Measurements from ENCODE around the gene FAM3D. TPM values are rescaled to one million over a fixed set of nuclear protein-coding genes. Genes with fewer than 3 reads are reported as not detected.

Gene FAM3D
- total and polyA plus RNA-seq, 10 of the 15 experiments (the other 5 are each of a cell fraction or from before 2014, with no cell fraction given): 0.04 to 0.07 TPM; not detected in 8

- ChIA-PET RAD21 (ENCODE audit: unreplicated experiment) (no interaction called here), SMC1A (ENCODE audit: uncharacterized antibody, unreplicated experiment) (interaction anchor here (1.0 to 1.1 kb wide), 2 partner anchors 21 to 38 kb away, joined by 3 read pairs; no protein-coding TSS in a partner anchor), POLR2A (no interaction called here), CTCF (interaction anchor here (1.4 to 2.3 kb wide), 2 partner anchors 22 to 40 kb away, joined by 3 to 7 read pairs; no protein-coding TSS in a partner anchor)
- no TSS peak for BruUV-seq (replicated peaks)
- H3K36me3 ChIP-seq (ENCODE audit: control insufficient read depth in 2 of 2, insufficient read depth in 2 of 2, low read length in 1 of 2): no peaks in the 10 kb centered on the region
- DNase-seq (ENCODE audit: low read depth, low spot score) (no peak), FAIRE-seq (no peak), ATAC-seq (no peak)
- H3K27me3 ChIP-seq (replicated peaks in 1 of 2; ENCODE audit: control insufficient read depth in 2 of 2, insufficient read depth in 2 of 2, low read length in 1 of 2): no peaks in the 10 kb centered on the region; a peak in 1 of 4 replicates
- no peak overlapping the region for H3K9ac ChIP-seq (ENCODE audit: control insufficient read depth, insufficient read depth, low read length)
- intact Hi-C loops (cut with micrococcal nuclease; ENCODE audit: unreplicated experiment) (no loop called here), in situ Hi-C loops (cut with MboI) (no loop called here)
- no peak overlapping the region for H3K27ac ChIP-seq (ENCODE audit: control insufficient read depth, insufficient read depth)
- TF ChIP-seq SUPT20H (IDR thresholded peaks at IDR 0.05; ENCODE audit: borderline replicate concordance, control insufficient read depth, low read depth, low read length): no peak
- no peak overlapping the region for H3K4me2 ChIP-seq (ENCODE audit: control insufficient read depth, insufficient read depth)
- no peaks in the 10 kb centered on the region for H4K20me1 ChIP-seq (ENCODE audit: control insufficient read depth, insufficient read depth)
- H3K4me3 ChIP-seq: no peak overlapping the region
- H3K4me1 ChIP-seq (ENCODE audit: control insufficient read depth, insufficient read depth, low read length): peaks cover 5% of the 10 kb centered on the region; the same call in 1 of the 2 replicates
- no peaks in the 10 kb centered on the region for H3K79me2 ChIP-seq (ENCODE audit: control insufficient read depth, insufficient read depth, low read length)
- no peaks in the 10 kb centered on the region; the same call in 2 of the 3 replicates for H3K9me3 ChIP-seq (replicated peaks; ENCODE audit: control insufficient read depth, insufficient read depth, low read length)
- WGBS (ENCODE audit: insufficient coverage, insufficient replicate concordance, low lambda C conversion rate, missing lambda C conversion rate): 42% methylated on average over 5 of the region's 5 CpGs
- H2AFZ ChIP-seq (ENCODE audit: control insufficient read depth, low read depth, low read length): no peak overlapping the region
Observed at GRCh38 chr3:58608648-58609047, 57.9 kb downstream of the FAM3D start.

- ChIA-PET SMC1A (ENCODE audit: uncharacterized antibody, unreplicated experiment) (interaction anchor here (0.8 to 1.1 kb wide), 2 partner anchors 19 to 22 kb away, joined by 3 read pairs; no protein-coding TSS in a partner anchor), POLR2A (no interaction called here), RAD21 (ENCODE audit: unreplicated experiment) (no interaction called here), CTCF (interaction anchor here (0.6 to 2.3 kb wide), 3 partner anchors 22 to 75 kb away, joined by 4 to 7 read pairs (median 5); no protein-coding TSS in a partner anchor)
- intact Hi-C loops (cut with micrococcal nuclease; ENCODE audit: unreplicated experiment) (no loop called here), in situ Hi-C loops (cut with MboI) (no loop called here)
- ATAC-seq (peak; percentile 74), DNase-seq (ENCODE audit: low read depth, low spot score) (peak; percentile 26), FAIRE-seq (no peak)
- WGBS (ENCODE audit: insufficient coverage, insufficient replicate concordance, low lambda C conversion rate, missing lambda C conversion rate): 0% methylated on average over 4 of the region's 4 CpGs
- BruUV-seq (replicated peaks): no TSS peak
- Histone ChIP-seq H3K36me3 (ENCODE audit: control insufficient read depth in 2 of 2, insufficient read depth in 2 of 2, low read length in 1 of 2) (no peaks in the 10 kb centered on the region), H3K27ac (ENCODE audit: control insufficient read depth, insufficient read depth) (no peak overlapping the region), H3K27me3 (replicated peaks in 1 of 2; ENCODE audit: control insufficient read depth in 2 of 2, insufficient read depth in 2 of 2, low read length in 1 of 2) (no peaks in the 10 kb centered on the region), H3K9me3 (replicated peaks; ENCODE audit: control insufficient read depth, insufficient read depth, low read length) (no peaks in the 10 kb centered on the region; the same call in 2 of the 3 replicates), H4K20me1 (ENCODE audit: control insufficient read depth, insufficient read depth) (no peaks in the 10 kb centered on the region), H3K79me2 (ENCODE audit: control insufficient read depth, insufficient read depth, low read length) (no peaks in the 10 kb centered on the region), H3K4me3 (no peak overlapping the region), H3K4me2 (ENCODE audit: control insufficient read depth, insufficient read depth) (no peak overlapping the region), H2AFZ (ENCODE audit: control insufficient read depth, low read depth, low read length) (no peak overlapping the region), H3K9ac (ENCODE audit: control insufficient read depth, insufficient read depth, low read length) (no peak overlapping the region), H3K4me1 (ENCODE audit: control insufficient read depth, insufficient read depth, low read length) (peaks cover 5% of the 10 kb centered on the region; the same call in 1 of the 2 replicates)
- peak; percentile 61 for TF ChIP-seq RUNX3 (IDR thresholded peaks at IDR 0.05; ENCODE audit: low read length)
- TF ChIP-seq NR2F1 (conservative IDR thresholded peaks at IDR 0.05): peak; percentile 40; the same call in 1 of the 2 replicates
- no peak for TF ChIP-seq NRF1 (conservative IDR thresholded peaks at IDR 0.05; ENCODE audit: low read depth, low read length)
Observed at GRCh38 chr3:58607816-58608215, 58.8 kb downstream of the FAM3D start.
